Femur (tissue), 1 donor: ENCODE results near the gene ASTN2.
"Not testable (repeated sequence)": the region's sequence is repeated elsewhere in the genome, so short reads cannot be mapped to it uniquely, and the experiment has no call there.

ENCODE experiments used
- DNase-seq: peaks from one replicate; pipeline ENCODE4 v3.0.0-alpha.2; 2017

ASTN2 gene

DNA sequence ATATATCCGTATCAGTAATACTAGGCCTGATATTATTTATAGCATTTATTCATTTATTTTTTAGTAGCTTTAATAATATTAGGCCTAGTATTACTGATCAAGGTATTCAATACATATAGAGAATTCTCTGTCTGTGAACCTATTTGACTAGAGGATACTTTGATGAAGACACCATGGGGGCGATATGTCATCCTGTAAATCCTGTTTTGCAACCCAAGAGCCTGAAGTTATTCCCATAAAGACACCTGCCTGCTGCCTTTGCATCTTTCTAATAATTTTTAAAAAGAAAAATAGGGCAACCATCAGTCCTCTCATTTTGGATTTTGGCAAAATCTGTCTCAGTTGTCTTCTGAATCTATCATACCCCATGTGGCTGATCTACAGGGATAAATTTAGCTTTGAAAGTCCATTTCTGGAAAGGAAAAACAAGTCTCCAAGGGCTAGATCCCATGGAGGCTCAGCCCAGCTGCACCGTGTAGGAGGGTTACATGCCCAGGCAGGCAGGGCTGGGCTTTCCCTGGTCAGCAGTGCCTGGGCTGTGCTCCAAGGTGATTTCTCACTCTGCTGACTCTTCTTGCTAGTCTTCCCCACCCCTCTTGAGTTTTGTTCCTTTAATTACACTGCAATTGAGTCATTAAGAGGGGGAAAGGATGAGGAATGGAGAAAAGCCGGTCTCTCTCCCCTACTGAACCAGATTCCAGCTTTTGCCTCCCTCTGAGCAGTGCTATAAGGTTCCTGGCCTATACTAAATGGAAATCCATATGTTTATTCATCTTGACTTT is 558.8 kb downstream of the ASTN2 start:
- no peak for DNase-seq

DNA sequence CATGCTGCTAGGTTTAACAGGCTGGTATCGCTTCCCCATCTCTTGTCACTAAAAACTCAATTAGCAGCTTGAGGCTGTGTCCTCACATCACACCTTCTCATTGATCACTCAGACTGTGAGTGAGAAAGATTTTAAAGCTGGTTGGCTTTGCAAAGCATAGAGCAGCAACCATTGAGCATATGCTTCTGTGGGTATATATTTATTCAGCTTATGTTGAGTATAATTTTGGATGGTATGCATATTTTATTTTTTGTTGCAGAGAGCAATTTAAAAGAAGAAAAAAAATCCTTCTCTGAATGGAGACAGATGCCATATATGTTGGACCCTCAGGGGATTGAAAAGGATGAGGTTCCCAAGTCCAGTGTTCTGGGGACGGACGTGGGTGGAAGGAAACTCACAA is 565.1 kb downstream of the ASTN2 start:
- DNase-seq, result no peak

DNA sequence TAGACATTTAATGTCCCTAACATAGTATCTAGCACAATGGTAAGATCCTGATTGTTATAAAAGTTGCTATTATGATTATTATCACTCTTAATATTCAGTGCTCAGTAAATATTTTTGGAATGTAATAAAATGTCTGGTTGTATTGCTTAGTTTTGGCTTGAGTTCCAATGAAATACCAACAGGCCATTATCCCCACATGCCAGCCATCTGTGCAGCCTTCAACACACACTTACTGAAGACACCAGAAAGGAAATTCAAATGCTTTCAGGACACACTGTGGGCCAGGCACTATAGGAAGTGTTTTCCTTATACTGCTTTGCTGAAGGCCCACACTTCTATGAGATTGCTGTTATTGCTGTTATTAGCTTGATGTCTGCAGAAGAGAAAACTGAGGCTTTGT is 570.2 kb downstream of the ASTN2 start:
- no peak for DNase-seq

DNA sequence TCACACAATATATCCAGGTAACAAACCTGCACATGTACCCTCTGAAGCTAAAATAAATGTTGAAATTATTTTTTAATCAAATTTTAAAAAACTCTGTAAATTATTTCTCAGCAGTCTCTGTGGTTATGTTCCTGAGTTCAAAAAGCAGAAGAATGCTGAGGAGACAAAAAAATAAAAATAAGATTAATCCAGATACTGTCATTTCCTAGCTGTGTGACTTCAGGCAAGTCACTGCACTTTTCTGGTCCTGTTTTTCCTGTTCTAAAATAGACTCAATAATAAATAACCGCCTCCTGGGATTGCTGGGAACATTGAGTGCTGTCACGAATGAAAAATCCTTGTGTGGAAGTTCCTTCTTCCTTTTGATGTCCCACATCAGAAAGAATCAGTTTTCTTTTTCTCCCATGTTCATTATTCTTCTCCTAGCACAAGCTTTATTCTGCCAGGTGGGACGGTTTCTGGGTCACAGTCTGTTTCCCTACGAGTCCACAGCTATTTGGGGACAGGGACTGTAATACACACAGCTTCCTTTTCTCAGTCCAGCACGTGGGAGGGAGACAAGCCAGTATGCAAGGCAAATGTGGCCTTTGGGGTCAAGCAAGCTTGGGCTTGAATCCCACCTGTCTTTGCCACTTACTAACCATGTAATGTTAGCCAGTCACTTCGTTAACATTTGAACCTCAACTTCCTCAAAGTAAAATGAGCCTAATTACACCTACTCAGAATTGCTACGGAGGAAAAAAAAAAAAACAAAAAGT is 570.8 kb downstream of the ASTN2 start:
- DNase-seq, result no peak

DNA sequence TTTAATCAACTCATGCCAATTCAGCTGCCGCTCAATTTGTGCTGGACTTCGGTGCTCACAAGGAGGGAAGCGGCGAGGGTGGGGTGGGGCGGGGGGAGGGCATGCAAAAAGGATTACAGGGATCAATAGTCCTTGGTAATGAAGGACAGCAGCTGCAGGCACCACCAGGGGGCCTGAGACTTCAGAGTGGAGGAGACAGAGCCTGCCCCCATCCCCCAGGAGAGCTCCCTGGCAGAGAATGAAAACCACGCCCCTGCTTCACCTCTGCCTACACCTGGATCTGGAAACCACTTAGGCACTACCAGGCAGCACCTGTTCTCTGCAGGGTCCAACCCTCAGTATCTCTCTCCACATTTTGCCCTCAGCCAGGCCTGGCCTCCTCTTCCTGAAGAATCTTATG is 572.2 kb downstream of the ASTN2 start:
- no peak for DNase-seq

DNA sequence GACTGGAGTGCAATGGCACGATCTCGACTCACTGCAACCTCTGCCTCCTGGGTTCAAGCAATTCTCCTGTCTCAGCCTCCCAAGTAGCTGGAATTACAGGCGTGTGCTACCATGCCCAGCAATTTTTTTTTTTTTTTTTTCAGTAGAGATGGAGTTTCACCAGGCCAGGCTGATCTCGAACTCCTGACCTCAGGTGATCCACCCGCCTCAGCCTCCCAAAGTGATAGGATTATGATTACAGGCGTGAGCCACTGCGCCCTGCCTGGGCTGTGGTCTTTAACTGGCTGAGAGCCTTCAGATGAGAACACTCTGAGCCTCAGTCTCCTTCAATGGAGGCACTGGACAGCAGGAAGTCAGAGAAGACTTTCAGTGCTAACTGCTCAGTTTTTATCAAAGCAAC is 576.4 kb downstream of the ASTN2 start:
- DNase-seq, result not testable (repeated sequence)

DNA sequence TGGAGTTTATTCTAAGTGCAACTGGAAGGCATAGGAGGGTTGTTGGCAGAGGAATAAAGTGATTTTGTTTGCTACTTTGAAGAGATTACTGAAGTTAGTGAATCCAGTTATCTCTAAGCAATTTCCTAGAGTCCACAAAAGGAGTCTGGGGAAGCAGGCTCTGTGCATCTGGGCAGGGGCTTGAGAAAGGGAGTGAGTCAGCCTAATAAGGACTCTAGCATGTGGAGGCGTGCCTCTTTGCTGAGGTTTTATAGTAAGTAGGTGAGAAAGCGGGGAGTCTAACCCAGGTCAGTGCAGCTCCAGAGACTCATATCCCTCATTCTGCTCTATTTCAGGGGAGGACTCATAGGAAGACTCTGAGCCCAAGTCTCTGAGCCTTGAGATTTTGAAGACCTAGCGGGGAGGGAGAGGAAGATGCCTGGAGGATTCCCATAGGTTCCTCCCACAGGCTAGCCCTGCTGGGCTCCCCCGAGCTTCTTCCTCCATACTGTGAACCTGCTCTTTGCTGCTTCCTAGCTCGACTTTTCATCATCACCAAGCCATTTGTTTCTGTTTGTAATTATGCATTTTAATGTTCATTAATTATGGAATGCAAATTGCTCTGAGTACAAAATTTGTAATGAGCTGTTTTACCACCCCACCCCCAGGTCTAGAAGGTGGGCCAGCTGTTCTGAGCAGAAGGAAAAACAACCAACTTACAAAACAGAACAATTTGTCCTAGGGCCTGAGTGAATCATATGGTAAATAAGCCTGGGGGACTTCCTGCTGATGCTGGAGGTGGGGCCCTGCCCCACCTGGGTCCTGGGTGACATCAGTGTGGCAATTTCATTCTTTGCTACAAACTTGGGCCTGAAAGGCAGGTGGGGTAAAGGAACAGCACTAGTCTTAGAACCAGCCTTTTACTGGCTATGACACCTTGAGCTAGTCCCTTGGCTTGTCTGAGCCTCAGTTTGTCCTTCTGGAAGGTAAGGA is 577.6 kb downstream of the ASTN2 start:
- no peak for DNase-seq

DNA sequence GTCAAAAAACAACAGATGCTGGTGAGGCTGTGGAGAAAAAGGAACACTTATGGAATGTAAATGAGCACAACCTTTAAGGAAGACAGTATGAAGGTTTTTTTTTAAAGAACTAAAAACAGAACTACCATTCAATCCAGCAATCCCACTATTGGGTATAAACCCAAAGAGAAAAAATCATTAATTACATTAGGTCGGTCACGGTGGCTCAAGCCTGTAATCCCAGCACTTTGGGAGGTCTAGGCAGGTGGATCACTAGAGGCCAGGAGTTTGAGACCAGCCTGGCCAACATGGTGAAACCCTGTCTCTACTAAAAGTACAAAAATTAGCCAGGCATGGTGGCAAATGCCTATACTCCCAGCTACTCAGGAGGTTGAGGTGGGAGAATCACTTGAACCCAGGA is 584.5 kb downstream of the ASTN2 start:
- DNase-seq, result not testable (repeated sequence)

DNA sequence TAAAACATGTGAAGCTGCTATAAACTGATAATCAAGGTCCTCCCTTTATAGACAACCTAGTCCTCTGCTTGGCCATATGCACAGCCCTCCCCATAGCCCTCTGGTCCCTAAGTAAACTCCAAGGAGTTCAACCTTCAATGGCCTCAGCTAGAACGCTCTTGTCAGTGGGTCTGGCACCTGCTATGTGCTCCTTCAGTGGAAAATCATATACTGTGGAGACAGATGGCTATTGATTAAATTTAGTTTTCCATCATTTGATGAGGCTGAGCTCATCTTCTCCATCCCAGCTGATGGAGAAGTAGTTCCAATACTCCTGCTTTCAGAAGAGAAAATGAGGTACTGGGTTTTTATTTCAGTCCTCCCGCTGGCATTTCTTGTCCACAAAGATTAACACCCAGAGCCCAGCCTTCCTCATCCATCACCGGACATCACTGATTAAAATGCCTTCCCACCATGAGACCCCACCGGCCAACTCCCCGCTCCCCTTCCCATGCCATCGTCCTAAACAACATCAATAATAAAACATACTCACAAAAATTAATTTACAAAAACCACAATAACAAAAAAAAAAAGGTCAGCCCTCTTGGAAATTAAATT is 593.1 kb downstream of the ASTN2 start:
- no peak for DNase-seq

DNA sequence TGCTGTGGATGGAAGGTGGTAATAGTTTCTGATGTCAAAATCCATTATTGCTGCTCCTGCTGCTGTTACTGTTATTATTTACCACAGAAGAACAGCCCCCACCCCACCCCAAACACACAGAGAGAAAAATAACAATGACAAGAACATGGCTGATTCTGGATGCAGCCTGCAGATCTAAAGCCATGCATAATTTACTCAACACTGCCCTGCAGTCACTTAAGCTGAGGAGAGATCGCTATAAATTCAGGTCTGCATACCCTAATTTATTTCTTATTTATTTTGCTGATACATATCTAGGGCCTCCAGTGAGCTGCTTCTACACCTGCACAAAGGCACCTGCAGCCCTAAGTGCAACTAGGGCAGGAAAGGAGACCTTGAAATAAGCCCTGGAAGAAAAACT is 595.7 kb downstream of the ASTN2 start:
- DNase-seq, result no peak

DNA sequence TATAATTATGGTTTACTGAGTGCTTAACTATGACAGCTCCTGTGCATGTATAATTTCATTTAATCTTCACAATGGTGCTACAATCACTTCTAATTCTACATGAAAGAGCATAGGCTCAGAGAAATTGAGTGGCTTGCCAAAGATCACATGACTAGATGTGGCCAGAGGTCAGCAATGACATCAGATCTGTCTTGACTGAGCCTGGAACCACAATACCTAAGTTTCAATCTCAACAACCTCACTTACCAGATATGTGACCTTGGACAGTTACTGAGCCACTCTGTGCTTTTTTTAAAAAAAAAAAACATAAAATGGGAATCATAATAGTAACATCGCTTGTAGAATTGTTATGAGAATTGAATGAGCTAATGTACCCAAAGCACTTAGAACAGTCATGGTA is 597.1 kb downstream of the ASTN2 start:
- no peak for DNase-seq

DNA sequence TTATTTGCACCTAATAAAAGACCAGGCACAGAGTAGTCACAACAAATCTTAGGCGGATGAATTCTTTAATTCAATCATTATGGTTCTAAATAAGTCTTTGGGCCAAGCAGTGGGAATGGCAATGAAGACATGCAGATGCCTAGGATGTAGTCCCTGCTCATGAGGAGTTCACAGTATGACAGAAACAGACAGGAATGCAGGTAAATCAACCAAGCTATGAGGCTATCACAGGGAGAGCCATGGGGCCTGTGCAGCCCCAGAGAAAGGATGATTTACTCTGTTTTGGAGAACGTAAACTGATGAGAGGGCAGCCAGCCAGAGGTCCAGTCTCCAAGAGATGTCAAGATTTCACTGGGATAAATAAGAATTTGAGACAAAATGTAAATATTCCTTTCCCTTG is 598.4 kb downstream of the ASTN2 start:
- no peak for DNase-seq

DNA sequence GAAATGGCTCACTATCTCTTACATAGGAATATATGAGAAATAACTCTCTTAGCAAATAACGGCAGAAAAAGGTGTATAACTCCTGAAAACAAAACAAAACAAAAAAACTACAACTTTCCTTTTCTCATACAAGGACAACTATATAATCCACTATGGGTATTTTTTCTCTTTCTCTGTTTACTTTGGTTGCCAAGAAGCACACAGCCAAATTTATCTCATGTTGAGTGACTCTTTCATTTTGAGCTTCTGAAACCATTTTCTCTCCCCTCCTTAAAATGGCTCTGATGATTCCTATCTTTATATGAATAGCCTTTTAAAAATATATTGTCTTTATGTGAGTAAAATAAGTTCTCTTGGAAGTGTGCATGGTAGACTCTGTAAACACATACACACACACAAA is 599.0 kb downstream of the ASTN2 start:
- no peak for DNase-seq

DNA sequence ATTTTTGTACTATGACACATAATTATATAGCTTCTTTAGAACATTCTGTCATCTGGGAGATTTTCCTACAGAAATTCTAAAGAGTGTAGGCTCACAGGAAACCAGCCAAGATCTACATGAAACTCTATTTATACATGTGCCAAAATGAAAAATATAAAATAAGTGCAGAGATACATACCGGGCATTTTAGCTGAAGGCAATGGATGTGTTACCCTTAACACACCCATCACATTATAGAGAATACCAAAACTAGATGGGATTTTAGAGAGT is 601.9 kb downstream of the ASTN2 start:
- DNase-seq, result no peak

DNA sequence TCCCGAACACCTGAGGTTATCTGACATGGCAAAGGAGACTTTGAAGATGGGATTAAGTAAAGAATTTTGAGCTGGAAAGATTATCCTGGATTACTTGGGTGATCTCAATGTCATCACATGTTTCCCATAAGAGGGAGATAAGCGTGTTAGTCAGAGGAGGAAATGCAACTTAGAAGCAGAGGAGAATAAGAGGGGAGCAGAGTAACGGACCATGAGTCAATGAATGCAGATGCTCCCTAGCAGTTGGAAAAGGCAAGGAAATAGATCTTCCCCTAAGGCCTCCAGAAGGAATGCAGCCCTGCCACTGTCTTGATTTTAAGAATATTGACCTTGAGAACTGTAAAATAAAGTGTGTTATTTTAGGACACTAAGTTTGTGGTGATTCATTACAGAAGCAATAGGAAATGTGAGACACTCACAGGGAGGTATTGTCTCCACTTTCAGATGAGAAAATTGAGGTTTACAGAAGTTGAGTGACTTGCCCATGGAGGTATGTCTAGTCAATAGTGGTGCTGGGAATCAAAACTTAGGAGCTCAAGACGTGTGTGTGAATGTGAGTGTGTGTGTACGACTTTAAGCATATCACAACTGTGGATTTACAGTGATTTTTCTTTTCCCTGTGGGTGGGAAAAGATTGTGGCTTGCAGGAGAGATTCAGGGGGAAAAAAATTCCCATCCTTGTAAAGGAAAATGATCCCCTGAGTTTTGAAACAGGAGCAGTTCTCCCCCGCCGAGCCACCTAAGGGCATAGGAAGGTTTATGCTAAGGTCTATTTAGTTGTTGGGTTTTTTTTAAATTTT is 602.4 kb downstream of the ASTN2 start:
- no peak for DNase-seq

DNA sequence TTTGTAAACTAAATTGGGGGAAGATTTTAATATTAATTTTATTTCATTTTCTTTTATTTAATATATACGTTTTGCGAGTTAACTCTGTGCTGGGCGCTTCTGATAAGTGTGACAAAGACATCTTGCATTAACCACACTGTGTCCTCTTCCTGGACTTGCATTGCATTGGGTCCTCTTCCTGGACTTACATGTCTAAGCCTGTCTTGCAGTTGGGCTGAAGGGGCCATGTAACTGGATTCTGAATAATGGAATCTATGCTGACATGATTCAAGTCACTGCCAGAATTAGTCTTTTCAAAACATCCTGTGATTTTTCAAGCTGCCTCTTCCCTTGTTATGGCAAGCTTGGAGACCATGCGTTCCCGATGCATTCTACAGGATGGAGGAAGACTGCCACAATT is 605.2 kb downstream of the ASTN2 start:
- DNase-seq, result no peak

DNA sequence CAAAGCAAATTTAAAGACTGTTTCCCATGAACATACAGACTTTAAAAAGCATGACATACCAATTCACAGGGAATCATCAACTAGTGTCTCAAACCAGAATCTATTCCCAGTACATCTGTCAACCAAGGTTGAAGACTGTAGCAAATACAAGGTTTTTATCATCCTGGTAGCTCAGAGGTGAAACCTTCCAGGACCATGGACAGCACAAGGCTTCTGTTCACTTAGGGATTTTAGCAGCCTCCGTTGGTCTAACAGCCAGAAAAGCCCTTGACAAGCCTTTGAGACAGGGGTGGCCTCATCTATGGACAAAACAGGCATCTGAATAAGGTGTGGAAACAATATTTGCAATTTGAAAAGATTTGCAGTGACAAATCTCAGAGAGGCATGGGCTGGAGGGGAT is 608.8 kb downstream of the ASTN2 start:
- no peak for DNase-seq

DNA sequence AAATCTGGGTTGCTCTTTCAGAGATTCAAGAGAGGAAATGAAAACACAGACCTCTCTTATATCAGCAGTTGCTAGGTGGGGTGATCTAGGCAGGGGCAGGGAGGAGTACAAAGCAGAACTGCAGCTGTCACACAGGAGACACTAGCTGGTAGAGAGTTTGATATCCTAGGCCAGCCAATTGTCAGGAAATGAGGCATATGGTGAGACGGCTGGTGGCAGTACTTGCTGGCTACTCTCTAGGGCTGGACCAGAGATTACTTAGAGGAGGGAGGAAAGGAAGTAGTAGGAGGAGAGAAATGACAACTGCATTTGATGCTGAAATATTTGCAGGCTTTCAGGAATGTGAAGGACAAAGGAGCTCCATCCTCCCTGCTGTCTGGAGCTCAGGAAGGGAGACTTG is 614.0 kb downstream of the ASTN2 start:
- DNase-seq, result no peak

DNA sequence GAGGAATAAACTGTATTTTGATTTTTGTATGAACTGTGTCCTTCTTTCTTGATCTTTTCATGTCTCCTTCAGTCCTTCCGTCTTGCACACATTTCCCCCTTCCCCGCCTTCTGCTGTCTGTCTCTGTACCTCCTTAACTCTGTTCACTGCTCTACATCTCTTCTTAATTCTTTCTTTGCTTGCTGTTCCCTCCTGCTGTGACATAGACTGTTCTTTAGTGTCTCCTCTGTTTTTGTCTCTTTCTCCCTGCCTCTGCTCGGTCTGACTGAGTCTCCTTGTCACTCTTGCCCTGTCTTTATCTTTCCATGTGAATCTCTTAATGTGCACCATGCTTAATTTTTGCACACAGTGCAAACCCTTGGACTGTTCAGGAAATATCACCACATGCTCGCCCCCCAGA is 614.8 kb downstream of the ASTN2 start:
- DNase-seq, result no peak

DNA sequence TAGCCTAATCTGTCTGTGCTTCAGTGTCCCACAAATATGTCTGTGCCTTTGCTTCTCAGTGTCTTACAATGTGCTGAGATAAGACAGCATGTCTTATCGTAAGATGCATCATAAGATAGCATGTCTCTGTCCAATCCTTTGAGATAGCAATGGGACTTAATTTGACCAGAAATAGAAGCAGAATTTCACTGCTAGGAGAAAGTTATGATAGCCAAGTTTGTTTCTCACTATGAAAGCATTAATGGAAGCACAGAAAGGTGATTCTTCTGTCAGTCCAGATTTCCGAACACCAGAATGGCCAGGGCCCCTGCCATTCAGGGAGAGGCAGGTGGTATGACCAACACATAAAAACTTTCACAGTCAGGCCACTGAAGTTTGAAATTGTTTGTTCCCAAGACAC is 616.3 kb downstream of the ASTN2 start:
- DNase-seq, result no peak

DNA sequence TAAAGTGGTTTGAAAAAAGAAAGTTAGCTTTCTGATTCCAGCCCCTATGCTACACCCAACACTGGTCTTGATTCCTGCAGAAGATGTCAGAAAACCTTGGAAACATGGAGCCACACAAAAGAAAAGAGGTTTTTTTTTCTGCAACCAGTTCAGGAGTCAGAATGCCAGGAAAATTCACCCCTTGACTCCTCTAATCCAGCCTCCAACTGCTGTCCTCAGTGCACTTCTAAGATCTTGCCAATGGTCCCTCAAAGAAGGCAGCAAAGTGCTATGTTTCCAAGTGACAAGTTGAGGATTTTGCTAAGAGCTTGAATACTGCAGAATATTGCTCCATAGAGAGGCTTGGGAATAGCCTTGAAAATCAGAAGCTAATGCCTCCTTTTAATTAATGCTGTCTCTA is 617.6 kb downstream of the ASTN2 start:
- DNase-seq, result no peak

DNA sequence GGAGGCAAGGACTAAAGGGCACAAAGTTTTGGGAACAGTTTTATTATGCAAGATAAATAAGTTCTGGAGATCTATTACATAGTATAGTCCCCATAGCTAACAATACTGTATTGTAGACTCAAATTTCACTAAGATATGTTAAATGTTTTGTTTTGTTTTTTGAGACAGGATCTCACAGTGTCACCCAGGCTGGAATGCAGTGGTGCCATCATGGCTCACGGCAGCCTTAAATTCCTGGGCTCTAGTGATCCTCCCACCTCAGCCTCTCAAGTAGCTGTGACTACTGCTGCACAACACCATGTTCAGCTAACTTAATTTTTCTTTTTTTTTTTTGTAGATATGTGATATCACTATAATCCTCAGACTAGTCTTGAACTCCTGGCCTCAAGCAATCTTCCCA is 618.2 kb downstream of the ASTN2 start:
- DNase-seq, result no peak
